ENCODE results near the gene DLGAP1. TPM values are rescaled to one million over a fixed set of nuclear protein-coding genes. Genes with fewer than 3 reads are reported as not detected.

The DLGAP1 gene
- total RNA-seq, 4 donors from 2014 or later: 0.13 to 6.2 (median 0.53) TPM

DNA sequence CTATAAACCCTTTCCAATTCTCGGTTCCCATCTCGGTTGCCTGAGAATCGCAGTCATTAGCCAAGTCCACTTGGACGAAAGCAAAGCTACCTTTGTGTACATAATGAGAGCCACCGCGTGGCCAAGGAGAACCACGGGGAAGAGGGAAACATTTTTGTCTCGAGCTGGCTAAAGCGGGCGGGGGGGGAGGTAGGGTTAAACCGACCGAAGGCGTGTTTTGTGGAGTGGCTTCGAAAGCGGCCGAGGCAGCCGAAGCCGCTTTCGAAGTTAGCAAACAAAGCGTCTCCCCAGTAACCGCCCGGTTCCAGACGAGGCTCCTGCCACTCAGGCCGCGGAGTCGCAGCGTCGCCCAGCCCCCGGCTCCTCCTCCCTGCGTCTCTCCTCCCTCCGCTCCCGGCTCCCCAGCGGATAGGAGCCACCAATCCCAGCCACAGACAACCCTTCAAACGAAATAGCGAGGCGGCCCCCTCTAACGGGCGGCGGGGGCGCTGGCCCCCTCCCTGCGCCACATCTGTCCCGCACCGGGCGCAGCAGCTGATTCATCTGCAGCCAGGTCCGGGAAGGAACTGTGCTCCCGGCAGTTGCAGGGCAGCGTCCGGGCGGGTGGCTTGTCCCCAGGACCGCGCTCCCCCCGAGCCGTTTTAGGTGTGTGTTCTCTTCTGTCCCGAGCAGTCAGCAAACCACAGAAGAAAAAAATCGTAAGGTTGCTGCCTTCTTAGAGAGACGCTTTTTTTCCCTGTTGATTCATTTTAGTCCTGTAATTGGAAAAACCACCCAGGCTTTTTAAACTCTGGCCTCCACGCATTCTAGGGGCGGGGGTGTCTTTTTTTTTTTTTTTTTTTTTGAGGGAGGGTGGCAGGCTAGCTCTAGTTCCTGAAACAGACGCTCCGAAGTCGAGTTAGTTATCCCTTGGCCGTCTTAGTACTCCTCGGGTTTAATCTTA is 1006.9 kb downstream of the DLGAP1 start:
- peak; percentile 94 to 95 for DNase-seq
- Histone ChIP-seq H3K36me3 (no peaks in the 10 kb centered on the region), H3K4me1 (peaks cover 8 to 13% of the 10 kb centered on the region in 2 donors), H3K9me3 (no peaks in the 10 kb centered on the region), H3K4me3 (peak overlapping the region; percentile 71 to 97 (median 82)), H3K27ac (peak overlapping the region; percentile 98 to 99 (median 99)), H3K27me3 (no peaks in the 10 kb centered on the region)
- in situ Hi-C loops (cut with MboI; ENCODE audit: low sequenced_read_pairs in 4 of 4): loop anchor here in 2 of 4 donors (10.0 kb wide), 3 partner anchors 147 to 217 kb away; no protein-coding TSS in a partner anchor
- intact Hi-C loops (cut with DNase I; ENCODE audit: low total_unique reads): loop anchor here (1.0 to 10.0 kb wide), 3 partner anchors 146 to 793 kb away; partner anchors contain the start of genes MYL12B and SMCHD1
- peak; percentile 55 to 57 for ATAC-seq
- TF ChIP-seq POLR2A (IDR thresholded peaks at IDR 0.05): peak; percentile 97 to 98
- TF ChIP-seq CTCF (IDR thresholded peaks at IDR 0.05 in 4 of 5, conservative IDR thresholded peaks at IDR 0.05 in 1 of 5): peak in 1 of 5 experiments; percentile 7

GRCh38 chr18:3447068-3447894 is 1007.8 kb downstream of the DLGAP1 start:
- H3K4me1 ChIP-seq: peaks cover 4 to 6% of the 10 kb centered on the region in 2 donors
- H3K36me3 ChIP-seq: no peaks in the 10 kb centered on the region
- ATAC-seq (no peak), DNase-seq (no peak)
- TF ChIP-seq POLR2A (IDR thresholded peaks at IDR 0.05) (no peak), CTCF (IDR thresholded peaks at IDR 0.05 in 4 of 5, conservative IDR thresholded peaks at IDR 0.05 in 1 of 5) (no peak)
- intact Hi-C loops (cut with DNase I; ENCODE audit: low total_unique reads) (loop anchor here (10.0 kb wide), 1 partner anchor 792 kb away; the partner anchor contains the start of gene SMCHD1), in situ Hi-C loops (cut with MboI; ENCODE audit: low sequenced_read_pairs in 4 of 4) (loop anchor here in 2 of 4 donors (10.0 kb wide), 3 partner anchors 148 to 218 kb away; no protein-coding TSS in a partner anchor)
- peak overlapping the region; percentile 98 to 99 (median 99) for H3K27ac ChIP-seq
- H3K9me3 ChIP-seq: no peaks in the 10 kb centered on the region
- no peaks in the 10 kb centered on the region for H3K27me3 ChIP-seq
- H3K4me3 ChIP-seq: peak overlapping the region; percentile 71 to 97 (median 82)

Small RNAs within 50 kb of the gene (microRNA-seq; reads per million reads assigned to microRNA genes)
- 0 reads per million in 2 donors for gene MIR6718 (ENCODE audit: borderline replicate concordance in 2 of 2)
